OCI-LY7 (cell line): Measurements from ENCODE around the gene EEIG1. TPM values are rescaled to one million over a fixed set of nuclear protein-coding genes. Genes with fewer than 3 reads are reported as not detected.

ENCODE experiments used
- BruUV-seq: library from RNA; stranded (reverse); fragments of 400-500 nt; replicated peaks from 2 replicates; lab custom pipeline; 2021; lab: Mats Ljungman, UMichigan
- CTCF ChIA-PET: fragments of 300-600 bp; sonication (Branson Sonifier 250); formaldehyde crosslinking; loops from one replicate; lab custom pipeline; 2022; ENCODE audit warnings: antibody characterized with exemption; ENCODE audit not compliant: unreplicated experiment; lab: Charles Lee
- POLR2A ChIA-PET: fragments of 300-600 bp; sonication (Branson Sonifier 250); formaldehyde crosslinking; loops from one replicate; lab custom pipeline; 2022; ENCODE audit warnings: antibody characterized with exemption; lab: Charles Lee
- DNase-seq: peaks from one replicate; pipeline ENCODE4 v3.0.0-alpha.2; 2015; ENCODE audit warnings: low spot score
- H2AFZ ChIP-seq: fragments of 200-600 bp; sonication (generic), shearing (Covaris generic); 2 replicates; pipeline ENCODE4 v1.6.1; 2014; ENCODE audit warnings: mild to moderate bottlenecking, antibody characterized with exemption, low read length, moderate library complexity
- H3K27ac ChIP-seq: fragments of 200-600 bp; sonication (generic); 2 replicates; pipeline ENCODE4 v1.5.1; 2014; ENCODE audit warnings: mixed run types, low read depth, mild to moderate bottlenecking, moderate library complexity, low read length, inconsistent platforms; ENCODE audit not compliant: poor library complexity, severe bottlenecking
- H3K36me3 ChIP-seq: fragments of 200-600 bp; sonication (generic); 2 replicates; pipeline ENCODE4 v1.6.1; 2014; ENCODE audit warnings: mild to moderate bottlenecking, antibody characterized with exemption, low read length, moderate library complexity, mixed read lengths; ENCODE audit not compliant: insufficient read depth
- H3K4me1 ChIP-seq: fragments of 200-600 bp; sonication (generic); 2 replicates; pipeline ENCODE4 v1.5.1; 2014; ENCODE audit warnings: mild to moderate bottlenecking, low read length; ENCODE audit not compliant: insufficient read depth, poor library complexity, severe bottlenecking
- H3K4me2 ChIP-seq: fragments of 200-600 bp; sonication (generic); 2 replicates; pipeline ENCODE4 v1.6.1; 2014; ENCODE audit warnings: mild to moderate bottlenecking, low read length
- H3K4me3 ChIP-seq: fragments of 200-600 bp; sonication (generic); 2 replicates; pipeline ENCODE4 v1.5.1; 2014; ENCODE audit warnings: mild to moderate bottlenecking, low read depth, low read length; ENCODE audit not compliant: poor library complexity, severe bottlenecking
- H3K79me2 ChIP-seq: fragments of 200-600 bp; sonication (generic); 2 replicates; pipeline ENCODE4 v1.6.1; 2016; ENCODE audit warnings: low read depth, mild to moderate bottlenecking, low read length, moderate library complexity, mixed read lengths; ENCODE audit not compliant: insufficient read depth
- H3K9me2 ChIP-seq: fragments of 200-600 bp; sonication (generic); 2 replicates; pipeline ENCODE4 v1.6.1; 2016; ENCODE audit warnings: mild to moderate bottlenecking, low read length, mixed read lengths; ENCODE audit not compliant: insufficient read depth
- H3K9me3 ChIP-seq: fragments of 200-600 bp; sonication (generic); 2 replicates; pipeline ENCODE4 v1.6.1; 2014; ENCODE audit warnings: mild to moderate bottlenecking, mixed run types, low read length, mixed read lengths
- H4K20me1 ChIP-seq: fragments of 200-600 bp; sonication (generic); 2 replicates; pipeline ENCODE4 v1.6.1; 2014; ENCODE audit warnings: mild to moderate bottlenecking, antibody characterized with exemption, low read length, moderate library complexity, mixed read lengths; ENCODE audit not compliant: insufficient read depth
- EZH2phosphoT487 ChIP-seq: fragments of 200-600 bp; sonication (generic); IDR thresholded peaks from 2 replicates; pipeline ENCODE4 v1.6.1; 2018; ENCODE audit warnings: low read depth, borderline replicate concordance, mild to moderate bottlenecking, mixed run types, antibody characterized with exemption, low read length, moderate library complexity, mixed read lengths
- intact Hi-C: fragments of 100-400 bp; cut with micrococcal nuclease; formaldehyde crosslinking; loops from one replicate; pipeline ENCODE4 v1.10.0; 2022; ENCODE audit not compliant: unreplicated experiment
- total RNA-seq, 2 experiments: library from RNA; depleted of rRNA in 1 of 2; stranded (reverse); fragments of >200 nt in 1 of 2; shearing (Covaris generic) in 1 of 2; gene quantifications; 2 replicates each; pipeline ENCODE4 v1.2.3, GENCODE V29; 2014 to 2022
- TF ChIP-seq, protein P1 (sequence below): fragments of 200-600 bp; sonication (generic); conservative IDR thresholded peaks from 2 replicates; pipeline ENCODE4 v1.5.1; 2014; ENCODE audit warnings: mild to moderate bottlenecking, antibody characterized with exemption, low read length, moderate library complexity, mixed read lengths

EEIG1 gene
- total RNA-seq, 2 experiments from 2014 or later = 25.8 to 60.1 TPM

DNA sequence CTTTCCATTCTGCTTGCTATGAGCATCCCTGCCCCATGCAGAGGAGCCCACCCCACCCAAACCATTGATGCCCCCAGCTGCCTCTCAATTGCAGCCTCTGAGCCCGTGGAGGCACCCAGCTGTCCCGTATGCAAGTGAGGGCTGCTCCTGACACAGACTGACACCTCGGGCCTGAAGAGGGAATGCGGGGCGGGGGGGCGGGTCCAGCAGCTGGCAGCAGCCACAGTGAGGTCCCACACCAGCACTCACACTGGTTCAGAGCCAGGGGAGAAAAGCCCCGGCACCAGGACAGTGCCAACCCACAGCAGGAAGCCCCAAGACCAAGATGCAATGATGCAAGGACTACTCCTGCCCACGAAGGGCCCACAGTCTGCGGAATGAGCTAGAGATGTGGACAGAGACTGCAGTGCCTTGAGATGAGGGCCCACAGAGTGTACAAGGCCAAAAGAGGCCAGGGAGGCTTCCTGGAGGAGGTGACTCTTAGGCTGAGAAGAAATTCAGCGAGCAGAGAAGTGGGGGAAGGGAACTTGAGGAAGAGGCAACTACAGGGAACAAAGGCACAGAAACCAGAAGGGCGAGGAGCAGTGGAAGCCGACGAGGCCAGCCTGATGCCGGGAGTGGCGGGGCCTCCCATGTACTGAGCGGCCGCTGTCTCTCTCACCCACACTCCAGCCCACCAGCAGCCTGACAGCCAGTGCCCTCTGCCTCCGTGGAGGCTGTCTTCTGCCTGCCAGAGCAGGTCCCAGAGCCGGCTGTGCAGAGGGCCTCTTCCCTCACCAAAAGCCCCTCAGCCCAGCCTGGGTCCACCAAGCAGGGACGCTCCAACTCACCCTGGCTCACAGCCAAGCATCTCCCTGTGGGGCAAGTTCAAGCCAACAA is 9.2 kb downstream of the EEIG1 start:
- ChIA-PET CTCF (no interaction called here), POLR2A (interaction anchor here (0.5 to 2.8 kb wide), 8 partner anchors 10 to 102 kb away, joined by 3 to 19 read pairs (median 4); partner anchors contain the start of gene EEIG1)
- Histone ChIP-seq H3K36me3 (peaks cover 45% of the 10 kb centered on the region), H3K4me1 (peaks cover 100% of the 10 kb centered on the region), H3K9me3 (no peaks in the 10 kb centered on the region), H3K27ac (peak overlapping the region; percentile 95), H3K4me3 (peak overlapping the region; percentile 80), H4K20me1 (0 out of 2 replicates have a peak, but pooled peaks cover 16% of the 10 kb centered on the region), H3K9me2 (no peaks in the 10 kb centered on the region), H2AFZ (no peak overlapping the region), H3K4me2 (peak overlapping the region; percentile 84), H3K79me2 (peaks cover 87% of the 10 kb centered on the region)
- no peak for DNase-seq
- intact Hi-C loops = loop anchor here (2.0 kb wide), 1 partner anchor 29 kb away; no protein-coding TSS in a partner anchor
- TF ChIP-seq, protein P1, sequence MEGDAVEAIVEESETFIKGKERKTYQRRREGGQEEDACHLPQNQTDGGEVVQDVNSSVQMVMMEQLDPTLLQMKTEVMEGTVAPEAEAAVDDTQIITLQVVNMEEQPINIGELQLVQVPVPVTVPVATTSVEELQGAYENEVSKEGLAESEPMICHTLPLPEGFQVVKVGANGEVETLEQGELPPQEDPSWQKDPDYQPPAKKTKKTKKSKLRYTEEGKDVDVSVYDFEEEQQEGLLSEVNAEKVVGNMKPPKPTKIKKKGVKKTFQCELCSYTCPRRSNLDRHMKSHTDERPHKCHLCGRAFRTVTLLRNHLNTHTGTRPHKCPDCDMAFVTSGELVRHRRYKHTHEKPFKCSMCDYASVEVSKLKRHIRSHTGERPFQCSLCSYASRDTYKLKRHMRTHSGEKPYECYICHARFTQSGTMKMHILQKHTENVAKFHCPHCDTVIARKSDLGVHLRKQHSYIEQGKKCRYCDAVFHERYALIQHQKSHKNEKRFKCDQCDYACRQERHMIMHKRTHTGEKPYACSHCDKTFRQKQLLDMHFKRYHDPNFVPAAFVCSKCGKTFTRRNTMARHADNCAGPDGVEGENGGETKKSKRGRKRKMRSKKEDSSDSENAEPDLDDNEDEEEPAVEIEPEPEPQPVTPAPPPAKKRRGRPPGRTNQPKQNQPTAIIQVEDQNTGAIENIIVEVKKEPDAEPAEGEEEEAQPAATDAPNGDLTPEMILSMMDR = no peak
- no peak for TF ChIP-seq EZH2phosphoT487
- no TSS peak for BruUV-seq

DNA sequence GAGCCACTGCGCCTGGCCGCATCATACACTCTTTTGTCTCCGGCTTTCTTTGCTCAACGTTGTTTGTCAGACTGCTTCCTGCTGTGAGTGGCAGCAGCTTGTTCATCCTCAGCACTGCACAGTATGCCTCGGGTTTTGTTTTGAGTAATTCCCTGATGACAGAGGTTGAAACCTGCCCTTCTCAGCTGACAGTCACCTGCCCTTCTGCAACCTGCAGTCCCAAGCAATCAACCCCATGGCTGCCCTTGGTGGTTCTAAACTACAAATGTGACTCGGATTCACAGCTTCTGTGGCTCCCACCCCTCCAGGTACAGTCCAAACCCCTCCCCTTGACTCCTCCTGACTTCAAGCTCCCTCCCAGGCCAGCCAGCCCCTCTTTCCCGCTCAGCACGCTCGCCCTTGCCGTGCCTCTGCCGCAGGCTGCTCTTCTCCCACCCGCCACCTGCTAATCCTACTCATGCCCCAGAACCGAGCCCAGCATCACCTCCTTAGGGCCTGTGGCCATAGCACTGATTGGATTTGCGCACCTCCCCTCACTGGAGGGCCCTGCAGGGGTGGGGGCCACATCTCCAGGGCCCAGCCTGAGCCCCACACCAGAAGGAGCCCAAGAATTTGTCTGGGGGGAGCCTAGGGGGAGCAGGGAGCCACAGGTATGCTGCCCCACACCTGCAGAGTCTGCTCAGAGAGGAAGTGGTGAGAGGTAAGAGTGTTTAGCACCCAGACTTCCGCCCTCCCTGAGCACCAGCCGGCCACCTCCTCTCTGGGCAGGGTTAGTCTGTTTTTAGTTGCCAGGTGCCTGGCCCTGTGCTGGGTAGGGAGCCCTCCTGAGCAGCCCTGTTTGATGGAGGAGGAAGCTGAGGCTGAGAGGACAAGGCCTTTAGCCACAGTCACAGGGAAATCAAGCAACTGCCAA is 10.1 kb downstream of the EEIG1 start:
- POLR2A ChIA-PET = interaction anchor here (0.5 to 2.8 kb wide), 7 partner anchors 10 to 102 kb away, joined by 3 to 19 read pairs (median 4); partner anchors contain the start of gene EEIG1
- no peak for TF ChIP-seq EZH2phosphoT487
- TF ChIP-seq, protein P1 = peak; percentile 23; the same call in 1 of the 2 replicates
- H3K9me3 ChIP-seq = no peaks in the 10 kb centered on the region
- H3K79me2 ChIP-seq = peaks cover 87% of the 10 kb centered on the region
- H2AFZ ChIP-seq = no peak overlapping the region
- no TSS peak for BruUV-seq
- DNase-seq = peak; percentile 91
- H3K4me1 ChIP-seq = peaks cover 100% of the 10 kb centered on the region
- peak overlapping the region; percentile 84 for H3K4me2 ChIP-seq
- H3K4me3 ChIP-seq = peak overlapping the region; percentile 80
- peaks cover 36% of the 10 kb centered on the region for H3K36me3 ChIP-seq
- 0 out of 2 replicates have a peak, but pooled peaks cover 11% of the 10 kb centered on the region for H4K20me1 ChIP-seq
- no peaks in the 10 kb centered on the region for H3K9me2 ChIP-seq
- CTCF ChIA-PET = interaction anchor here (0.5 kb wide), 2 partner anchors 48 to 1641 kb away, joined by 3 to 7 read pairs; no protein-coding TSS in a partner anchor
- H3K27ac ChIP-seq = peak overlapping the region; percentile 95
- intact Hi-C loops = loop anchor here (2.0 kb wide), 1 partner anchor 28 kb away; no protein-coding TSS in a partner anchor
